ENCODE data around the gene PRR23C.
"Not testable (repeated sequence)": the region's sequence is repeated elsewhere in the genome, so short reads cannot be mapped to it uniquely, and the experiment has no call there.

The PRR23C gene
- total RNA-seq: 0 to 0.06 reads per million in 2 experiments

- DNase-seq (ENCODE audit: low read depth): no peak
These were observed at the start of gene PRR23C for GRCh38 chr3:139044366-139045210. Gene PRR23C, minus strand, starts transcription at chr3:139044892. Its CDS starts 272 bp downstream, at chr3:139044620.

- DNase-seq (ENCODE audit: low read depth): no peak
These were observed 49.1 kb upstream of the PRR23C start for GRCh38 chr3:139093840-139094239.

GRCh38 chr3:139088462-139089324 lies 44.0 kb upstream of the PRR23C start:
- no peak for DNase-seq (ENCODE audit: low read depth)

GRCh38 chr3:139087621-139088020 lies 42.9 kb upstream of the PRR23C start:
- no peak for DNase-seq (ENCODE audit: low read depth)

- DNase-seq (ENCODE audit: low read depth): no peak
These were observed 39.5 kb upstream of the PRR23C start for GRCh38 chr3:139084176-139084575.

GRCh38 chr3:139074565-139075115 lies 29.9 kb upstream of the PRR23C start:
- no peak for DNase-seq (ENCODE audit: low read depth)

- no peak for DNase-seq (ENCODE audit: low read depth)
These were observed 18.2 kb upstream of the PRR23C start for GRCh38 chr3:139062918-139063317.

- DNase-seq (ENCODE audit: low read depth): no peak
These were observed 8.3 kb upstream of the PRR23C start for GRCh38 chr3:139052802-139053600.

- no peak for DNase-seq (ENCODE audit: low read depth)
These were observed 932 bp downstream of the PRR23C start for GRCh38 chr3:139043554-139044365.

- no peak for DNase-seq (ENCODE audit: low read depth)
These were observed 7.2 kb downstream of the PRR23C start for GRCh38 chr3:139037478-139037877.

- DNase-seq (ENCODE audit: low read depth): no peak
These were observed 12.2 kb downstream of the PRR23C start for GRCh38 chr3:139032326-139033002.

GRCh38 chr3:139030576-139030975 lies 14.1 kb downstream of the PRR23C start:
- DNase-seq (ENCODE audit: low read depth): not testable (repeated sequence)

- DNase-seq (ENCODE audit: low read depth): no peak
These were observed 19.7 kb downstream of the PRR23C start for GRCh38 chr3:139024968-139025367.

GRCh38 chr3:139020868-139021234 lies 23.8 kb downstream of the PRR23C start, which contains the start of gene PRR23B:
Gene PRR23B, minus strand, starts transcription at chr3:139020926. Its CDS starts 265 bp downstream, at chr3:139020661.
- DNase-seq (ENCODE audit: low read depth): no peak

GRCh38 chr3:139020036-139020867 lies 24.4 kb downstream of the PRR23C start:
- DNase-seq (ENCODE audit: low read depth): no peak

GRCh38 chr3:139016430-139017048 lies 28.2 kb downstream of the PRR23C start:
- no peak for DNase-seq (ENCODE audit: low read depth)

- DNase-seq (ENCODE audit: low read depth): no peak
These were observed 38.5 kb downstream of the PRR23C start, which contains the start of gene PRR23A for GRCh38 chr3:139006051-139006716. Gene PRR23A, minus strand, starts transcription at chr3:139006268. Its CDS starts 0 bp downstream, at chr3:139006268.
